H1 (cell line): ENCODE measurements around the gene CLDN7. TPM values are rescaled to one million over a fixed set of nuclear protein-coding genes. Genes with fewer than 3 reads are reported as not detected.

Source experiments
- CTCF ChIA-PET: fragments of 300-600 bp; sonication (Branson Sonifier 250); formaldehyde crosslinking; loops from one replicate; lab custom pipeline; 2021; ENCODE audit not compliant: partially characterized antibody; lab: Charles Lee
- POLR2A ChIA-PET: fragments of 300-600 bp; sonication (Branson Sonifier 250); formaldehyde crosslinking; loops from one replicate; lab custom pipeline; 2021; ENCODE audit warnings: inconsistent platforms; ENCODE audit not compliant: partially characterized antibody; lab: Charles Lee
- DNase-seq, 2 experiments: peaks; one replicate each; pipeline versions ENCODE4 v3.0.0 to v3.0.0-alpha.2; 2010 to 2022; ENCODE audit warnings: low spot score in 2 of 2, low read depth in 1 of 2, mixed read lengths in 1 of 2
- FAIRE-seq: peaks from 2 replicates; lab custom pipeline; 2011; peaks lifted over from hg19 to GRCh38; lab: Jason Lieb, UNC
- H2AFZ ChIP-seq: 2 replicates; pipeline ENCODE4 v1.8.1; 2012; ENCODE audit warnings: low read length, inconsistent platforms
- H2AK5ac ChIP-seq: 2 replicates; pipeline ENCODE4 v1.6.1; 2013; ENCODE audit warnings: low read depth, low read length
- H2BK120ac ChIP-seq: replicated peaks from 2 replicates; pipeline ENCODE3; 2013; ENCODE audit warnings: low read depth, low read length, inconsistent platforms
- H2BK12ac ChIP-seq: 2 replicates; pipeline ENCODE4 v1.6.1; 2013; ENCODE audit warnings: low read depth, low read length
- H2BK15ac ChIP-seq: 2 replicates; pipeline ENCODE4 v1.6.1; 2013; ENCODE audit warnings: low read length
- H2BK20ac ChIP-seq: 2 replicates; pipeline ENCODE4 v1.6.1; 2013; ENCODE audit warnings: low read length
- H2BK5ac ChIP-seq: 2 replicates; pipeline ENCODE4 v1.6.1; 2013; ENCODE audit warnings: low read depth, low read length
- H3K14ac ChIP-seq: 2 replicates; pipeline ENCODE4 v1.6.1; 2013; ENCODE audit warnings: inconsistent platforms; ENCODE audit not compliant: insufficient read length
- H3K18ac ChIP-seq: 2 replicates; pipeline ENCODE4 v1.6.1; 2013; ENCODE audit warnings: low read length; ENCODE audit errors: extremely low read depth
- H3K23ac ChIP-seq: 2 replicates; pipeline ENCODE4 v1.6.1; 2013; ENCODE audit warnings: inconsistent platforms; ENCODE audit not compliant: insufficient read length
- H3K23me2 ChIP-seq: 2 replicates; pipeline ENCODE4 v1.6.1; 2013; ENCODE audit warnings: low read depth, low read length
- H3K27ac ChIP-seq: 2 replicates; pipeline ENCODE4 v1.6.1; 2011; ENCODE audit warnings: low read depth, low read length, inconsistent platforms
- H3K27me3 ChIP-seq, 4 experiments: replicated peaks in 1 of 4; 1 replicate in 1 of 4; 2 replicates in 3 of 4; pipeline versions ENCODE4 v1.6.1 to v1.8.1; 2011 to 2013; ENCODE audit warnings: low read length in 3 of 4, mild to moderate bottlenecking in 3 of 4, inconsistent platforms in 2 of 4, mixed read lengths in 2 of 4, moderate library complexity in 1 of 4; ENCODE audit not compliant: control insufficient read depth in 3 of 4, insufficient read depth in 3 of 4; ENCODE audit errors: extremely low read depth in 1 of 4
- H3K36me3 ChIP-seq, 4 experiments: 2 replicates each; pipeline versions ENCODE4 v1.6.1 to v1.8.1; 2011 to 2013; ENCODE audit warnings: mild to moderate bottlenecking in 4 of 4, low read length in 3 of 4, moderate library complexity in 2 of 4, control low read depth in 1 of 4, inconsistent platforms in 1 of 4; ENCODE audit not compliant: insufficient read depth in 4 of 4, control insufficient read depth in 2 of 4
- H3K4ac ChIP-seq: replicated peaks from 2 replicates; pipeline ENCODE3; 2013; ENCODE audit warnings: low read length, low read depth, mixed read lengths, inconsistent platforms; ENCODE audit not compliant: insufficient read length
- H3K4me1 ChIP-seq, 4 experiments: replicated peaks in 1 of 4; 1 replicate in 1 of 4; 2 replicates in 3 of 4; pipeline versions ENCODE4 v1.6.1 to v1.8.1; 2011 to 2013; ENCODE audit warnings: low read length in 3 of 4, inconsistent platforms in 2 of 4, mixed read lengths in 1 of 4; ENCODE audit not compliant: insufficient read depth in 4 of 4, control insufficient read depth in 3 of 4
- H3K4me2 ChIP-seq, 2 experiments: 2 replicates each; pipeline versions ENCODE4 v1.6.1 to v1.8.1; 2011 to 2013; ENCODE audit warnings: low read depth in 2 of 2, low read length in 2 of 2, control low read depth in 1 of 2, inconsistent platforms in 1 of 2, mild to moderate bottlenecking in 1 of 2; ENCODE audit not compliant: insufficient read depth in 1 of 2
- H3K4me3 ChIP-seq, 4 experiments: fragments of 200-600, 300-600 bp in 1 of 4; sonication (generic), shearing (Covaris generic), sonication (Bioruptor Twin) in 1 of 4; 2 replicates each; pipeline versions ENCODE4 v1.5.1 to v1.8.1; 2011 to 2016; ENCODE audit warnings: low read length in 4 of 4, low read depth in 3 of 4, control low read depth in 2 of 4, inconsistent platforms in 2 of 4, mild to moderate bottlenecking in 2 of 4, mixed read lengths in 1 of 4, moderate library complexity in 1 of 4; ENCODE audit not compliant: insufficient read depth in 2 of 4; ENCODE audit errors: extremely low read depth in 1 of 4
- H3K56ac ChIP-seq: replicated peaks from 2 replicates; pipeline ENCODE3; 2013; ENCODE audit warnings: low read depth, mild to moderate bottlenecking, mixed read lengths, low read length, inconsistent platforms; ENCODE audit not compliant: insufficient read length
- H3K79me1 ChIP-seq: 2 replicates; pipeline ENCODE4 v1.6.1; 2013; ENCODE audit warnings: low read depth, low read length, control low read depth
- H3K79me2 ChIP-seq, 2 experiments: 2 replicates each; pipeline versions ENCODE4 v1.6.1 to v1.8.1; 2012 to 2013; ENCODE audit warnings: low read length in 2 of 2, mild to moderate bottlenecking in 2 of 2, inconsistent platforms in 1 of 2; ENCODE audit not compliant: insufficient read depth in 2 of 2, control insufficient read depth in 1 of 2
- H3K9ac ChIP-seq, 4 experiments: replicated peaks in 1 of 4; 1 replicate in 1 of 4; 2 replicates in 3 of 4; pipeline versions ENCODE4 v1.6.1 to v1.8.1; 2011 to 2013; ENCODE audit warnings: low read depth in 3 of 4, low read length in 3 of 4, control low read depth in 2 of 4, mild to moderate bottlenecking in 2 of 4, moderate library complexity in 2 of 4, inconsistent platforms in 1 of 4; ENCODE audit errors: extremely low read depth in 1 of 4
- H3K9me3 ChIP-seq, 2 experiments: 2 replicates each; pipeline versions ENCODE4 v1.6.1 to v1.8.1; 2012 to 2013; ENCODE audit warnings: mild to moderate bottlenecking in 2 of 2, moderate library complexity in 2 of 2, control low read depth in 1 of 2, inconsistent platforms in 1 of 2, low read depth in 1 of 2, low read length in 1 of 2, mixed read lengths in 1 of 2; ENCODE audit not compliant: insufficient read depth in 2 of 2
- H4K20me1 ChIP-seq, 2 experiments: replicated peaks in 1 of 2; 2 replicates each; pipeline versions ENCODE3 to v1.8.1; 2011 to 2013; ENCODE audit warnings: inconsistent platforms in 2 of 2, low read length in 2 of 2, mild to moderate bottlenecking in 1 of 2; ENCODE audit not compliant: insufficient read depth in 2 of 2, control insufficient read depth in 1 of 2
- H4K5ac ChIP-seq: 2 replicates; pipeline ENCODE4 v1.6.1; 2013; ENCODE audit warnings: low read length, low read depth, mixed read lengths, inconsistent platforms; ENCODE audit not compliant: insufficient read length
- H4K8ac ChIP-seq: 2 replicates; pipeline ENCODE4 v1.8.0; 2013; ENCODE audit warnings: mild to moderate bottlenecking, moderate library complexity, low read length, inconsistent platforms; ENCODE audit not compliant: insufficient read depth; ENCODE audit errors: extremely low read depth
- H4K91ac ChIP-seq: replicated peaks from 2 replicates; pipeline ENCODE3; 2013; ENCODE audit warnings: low read length, mixed read lengths, inconsistent platforms; ENCODE audit not compliant: insufficient read length
- BRCA1 ChIP-seq: IDR thresholded peaks from 2 replicates; pipeline ENCODE4 v1.6.1; 2012; ENCODE audit warnings: low read depth, low read length, improper control_type of control experiment
- HDAC2 ChIP-seq, 2 experiments: fragments of 300-600 bp in 1 of 2; sonication (generic) in 1 of 2; IDR thresholded peaks; 2 replicates each; pipeline ENCODE4 v1.6.1; 2011 to 2012; ENCODE audit warnings: low read depth in 2 of 2, low read length in 2 of 2, mild to moderate bottlenecking in 2 of 2, moderate library complexity in 2 of 2, borderline replicate concordance in 1 of 2, inconsistent platforms in 1 of 2
- MAFK ChIP-seq: IDR thresholded peaks from 2 replicates; pipeline ENCODE4 v1.6.1; 2012; ENCODE audit warnings: low read depth, mild to moderate bottlenecking, improper control_type of control experiment, low read length
- POLR2A ChIP-seq, 2 experiments: IDR thresholded peaks; 1 replicate in 1 of 2; 2 replicates in 1 of 2; pipeline ENCODE4 v1.6.1; 2011; ENCODE audit warnings: low read depth in 2 of 2, low read length in 2 of 2, mild to moderate bottlenecking in 2 of 2; ENCODE audit errors: control extremely low read depth in 1 of 2
- RBBP5 ChIP-seq: IDR thresholded peaks from 2 replicates; pipeline ENCODE4 v1.7.1; 2012; ENCODE audit warnings: low read depth, mild to moderate bottlenecking, inconsistent platforms, low read length, moderate library complexity, borderline replicate concordance
- SAP30 ChIP-seq: fragments of 300-600 bp; sonication (generic); IDR thresholded peaks from 2 replicates; pipeline ENCODE4 v1.7.1; 2012; ENCODE audit warnings: low read length, moderate library complexity, mild to moderate bottlenecking, inconsistent platforms; ENCODE audit not compliant: insufficient read depth, insufficient replicate concordance
- SIN3A ChIP-seq, 2 experiments: IDR thresholded peaks in 1 of 2; conservative IDR thresholded peaks in 1 of 2; 2 replicates each; pipeline ENCODE4 v1.6.1; 2011 to 2012; ENCODE audit warnings: low read length in 2 of 2, improper control_type of control experiment in 1 of 2, low read depth in 1 of 2, mild to moderate bottlenecking in 1 of 2
- SP1 ChIP-seq: IDR thresholded peaks from 2 replicates; pipeline ENCODE4 v1.6.1; 2011; ENCODE audit warnings: low read depth, low read length
- TAF1 ChIP-seq: IDR thresholded peaks from 2 replicates; pipeline ENCODE4 v1.6.1; 2011; ENCODE audit warnings: mild to moderate bottlenecking, low read depth, low read length
- TBP ChIP-seq: IDR thresholded peaks from 2 replicates; pipeline ENCODE4 v1.6.1; 2011; ENCODE audit warnings: low read depth, low read length, improper control_type of control experiment
- WGBS, 2 experiments: shearing (Covaris generic) in 1 of 2; methylation state at CpG; one replicate each; pipeline versions ENCODE4 v1.1.6 to v1.1.7; 2013 to 2015; ENCODE audit warnings: low lambda C conversion rate in 2 of 2, mixed read lengths in 2 of 2, inconsistent platforms in 1 of 2, low coverage in 1 of 2, missing lambda C conversion rate in 1 of 2; ENCODE audit not compliant: insufficient replicate concordance in 2 of 2, insufficient coverage in 1 of 2, insufficient read length in 1 of 2; ENCODE audit errors: extremely low coverage in 1 of 2, missing lambda C conversion rate in 1 of 2; 5-methylcytosine and 5-hydroxymethylcytosine counted together
- polyA plus RNA-seq, 7 experiments: library from polyadenylated mRNA; depleted of rRNA in 3 of 7; stranded (reverse) in 5 of 7; unstranded in 2 of 7; fragments of >200 nt in 5 of 7; fragments of 200-250 nt in 2 of 7; gene quantifications; 1 replicate in 5 of 7; 2 replicates in 1 of 7; 4 replicates in 1 of 7; pipeline versions ENCODE4 v1.2.1 to v1.2.3, GENCODE V29; 2011 to 2013; ENCODE audit warnings: missing spikeins in 2 of 7, mixed read lengths in 2 of 7
- total RNA-seq: library from RNA; stranded (reverse); fragmentation: NEBNext Ultra II Directional; extraction: Animal tissue kit (Norgen Biotek cat#: 25700); gene quantifications from 2 replicates; pipeline ENCODE4 v1.2.1, GENCODE V29; 2021

The CLDN7 gene
- total and polyA plus RNA-seq, 2 of the 8 experiments (the other 6 are each of a cell fraction or from before 2014, with no cell fraction given), result 118 to 119 TPM

- peaks cover 17 to 38% of the 10 kb centered on the region in 2 experiments for H3K79me2 ChIP-seq
- peak overlapping the region; percentile 99 for H3K4ac ChIP-seq
- peak; percentile 19 for FAIRE-seq
- TF ChIP-seq RBBP5 (no peak), MAFK (no peak), TAF1 (0 out of 2 replicates have a peak, but pooled peaks have one; percentile 38), SIN3A (conservative IDR thresholded peaks at IDR 0.05 in 1 of 2, IDR thresholded peaks at IDR 0.05 in 1 of 2; ENCODE audit: low read depth in 1 of 2, low read length in 2 of 2) (peak; percentile 51 to 70; a peak in 3 of 4 replicates), BRCA1 (no peak), HDAC2 (IDR thresholded peaks at IDR 0.05; ENCODE audit: borderline replicate concordance in 1 of 2, low read depth in 2 of 2, low read length in 2 of 2) (no peak; a peak in 1 of 4 replicates), SP1 (peak; percentile 47; the same call in 1 of the 2 replicates), POLR2A (IDR thresholded peaks at IDR 0.05; ENCODE audit: control extremely low read depth in 1 of 2, low read depth in 2 of 2, low read length in 2 of 2) (peak; percentile 50 to 66), SAP30 (peak; percentile 73), TBP (peak; percentile 34; the same call in 1 of the 2 replicates)
Observed at GRCh38 chr17:7308625-7309433, 46.6 kb upstream of the CLDN7 start.

More at GRCh38 chr17:7308625-7309433, 46.6 kb upstream of the CLDN7 start:
- H4K8ac ChIP-seq, result peak overlapping the region; percentile 88; the same call in 1 of the 2 replicates
- WGBS, 2 experiments, result 0% methylated on average over 14 of the region's 14 CpGs; no CpG with 5 or more reads in 1 of the 2 experiments
- H2AK5ac ChIP-seq, result peak overlapping the region; percentile 96; the same call in 1 of the 2 replicates
- peak overlapping the region; percentile 93 for H3K18ac ChIP-seq
- peak overlapping the region; percentile 94 for H3K56ac ChIP-seq
- no peak overlapping the region for H3K14ac ChIP-seq
- H4K91ac ChIP-seq, result peak overlapping the region; percentile 88
- H3K4me1 ChIP-seq, result peaks cover 0 to 14% (median 6%) of the 10 kb centered on the region in 4 experiments; a peak in 5 of 7 replicates
- H3K27ac ChIP-seq, result peak overlapping the region; percentile 92
- ChIA-PET CTCF (interaction anchor here (0.6 to 4.5 kb wide), 7 partner anchors 12 to 263 kb away, joined by 3 to 22 read pairs (median 3); partner anchors contain the start of gene ASGR1), POLR2A (interaction anchor here (0.8 to 11.3 kb wide), 32 partner anchors 9 to 263 kb away, joined by 3 to 223 read pairs (median 5); partner anchors contain the start of genes ACAP1, CLDN7, CTDNEP1 and DLG4)
- H3K23me2 ChIP-seq, result peaks cover 10% of the 10 kb centered on the region
- H4K20me1 ChIP-seq, result peaks cover 21 to 26% of the 10 kb centered on the region in 2 experiments
- no peaks in the 10 kb centered on the region for H3K9me3 ChIP-seq
- no peak overlapping the region for H2AFZ ChIP-seq
- peak overlapping the region; percentile 97 for H2BK5ac ChIP-seq
- no peak overlapping the region for H2BK12ac ChIP-seq
- 0 out of 2 replicates have a peak overlapping the region, but pooled peaks have one; percentile 32 for H2BK20ac ChIP-seq
- no peak overlapping the region for H3K23ac ChIP-seq
- peaks cover 27 to 44% (median 36%) of the 10 kb centered on the region in 4 experiments for H3K36me3 ChIP-seq
- 0 out of 2 replicates have a peak overlapping the region, but pooled peaks have one; percentile 88 for H2BK15ac ChIP-seq
- peak in 1 of 2 experiments; percentile 75 for DNase-seq
- H3K9ac ChIP-seq, result peak overlapping the region; percentile 71 to 98 (median 96)
- peak overlapping the region; percentile 88 to 99 for H3K4me2 ChIP-seq
- no peaks in the 10 kb centered on the region for H3K27me3 ChIP-seq
- peak overlapping the region; percentile 72 for H4K5ac ChIP-seq
- peaks cover 12% of the 10 kb centered on the region for H3K79me1 ChIP-seq
- peak overlapping the region; percentile 70 for H2BK120ac ChIP-seq
- peak overlapping the region; percentile 87 to 97 (median 90) for H3K4me3 ChIP-seq
